Memory B cell (primary cell): Measurements from ENCODE around the gene EHMT1.
A peak's percentile ranks its signal among the peaks of the same experiment; 100 is the strongest.
"Not testable (repeated sequence)": the region's sequence is repeated elsewhere in the genome, so short reads cannot be mapped to it uniquely, and the experiment has no call there.

Experiments used
- ATAC-seq: fragments of 150-1000 bp; cut with Tn5 transposase; 2 replicates; pipeline ENCODE4 v1.10.0; 2021; ENCODE audit warnings: low read depth, mild to moderate bottlenecking, moderate library complexity
- DNase-seq, 2 donors: peaks; one replicate each; pipeline ENCODE4 v3.0.0; 2022; ENCODE audit warnings: low spot score in 2 of 2
- H3K27ac Mint-ChIP-seq: one replicate; pipeline ENCODE4 v1.8.0; 2022; ENCODE audit warnings: mild to moderate bottlenecking, moderate library complexity, mixed read lengths
- H3K27me3 Mint-ChIP-seq: one replicate; pipeline ENCODE4 v1.8.0; 2022; ENCODE audit warnings: mixed read lengths
- H3K36me3 Mint-ChIP-seq: one replicate; pipeline ENCODE4 v1.8.0; 2022; ENCODE audit warnings: mild to moderate bottlenecking, mixed read lengths
- H3K4me1 Mint-ChIP-seq: one replicate; pipeline ENCODE4 v1.8.0; 2022; ENCODE audit warnings: mixed read lengths
- H3K4me3 Mint-ChIP-seq: one replicate; pipeline ENCODE4 v1.8.0; 2022; ENCODE audit warnings: mild to moderate bottlenecking, moderate library complexity, mixed read lengths
- H3K9me3 Mint-ChIP-seq: one replicate; pipeline ENCODE4 v1.8.0; 2022; ENCODE audit warnings: mixed read lengths

Gene EHMT1

GRCh38 chr9:137804908-137805630 lies 186.3 kb downstream of the EHMT1 start:
- DNase-seq (no peak), ATAC-seq (no peak)
- Mint-ChIP-seq H3K27me3 (no peaks in the 10 kb centered on the region), H3K27ac (peak overlapping the region; percentile 20), H3K4me1 (peaks cover 10% of the 10 kb centered on the region), H3K9me3 (no peaks in the 10 kb centered on the region), H3K36me3 (peaks cover 19% of the 10 kb centered on the region), H3K4me3 (no peak overlapping the region)

GRCh38 chr9:137807721-137808703 lies 189.2 kb downstream of the EHMT1 start:
- no peaks in the 10 kb centered on the region for H3K9me3 Mint-ChIP-seq
- ATAC-seq (peak; percentile 33), DNase-seq (no peak)
- H3K4me3 Mint-ChIP-seq: no peak overlapping the region
- H3K27ac Mint-ChIP-seq: peak overlapping the region; percentile 53
- peaks cover 12% of the 10 kb centered on the region for H3K36me3 Mint-ChIP-seq
- no peaks in the 10 kb centered on the region for H3K27me3 Mint-ChIP-seq
- H3K4me1 Mint-ChIP-seq: peaks cover 10% of the 10 kb centered on the region

DNA sequence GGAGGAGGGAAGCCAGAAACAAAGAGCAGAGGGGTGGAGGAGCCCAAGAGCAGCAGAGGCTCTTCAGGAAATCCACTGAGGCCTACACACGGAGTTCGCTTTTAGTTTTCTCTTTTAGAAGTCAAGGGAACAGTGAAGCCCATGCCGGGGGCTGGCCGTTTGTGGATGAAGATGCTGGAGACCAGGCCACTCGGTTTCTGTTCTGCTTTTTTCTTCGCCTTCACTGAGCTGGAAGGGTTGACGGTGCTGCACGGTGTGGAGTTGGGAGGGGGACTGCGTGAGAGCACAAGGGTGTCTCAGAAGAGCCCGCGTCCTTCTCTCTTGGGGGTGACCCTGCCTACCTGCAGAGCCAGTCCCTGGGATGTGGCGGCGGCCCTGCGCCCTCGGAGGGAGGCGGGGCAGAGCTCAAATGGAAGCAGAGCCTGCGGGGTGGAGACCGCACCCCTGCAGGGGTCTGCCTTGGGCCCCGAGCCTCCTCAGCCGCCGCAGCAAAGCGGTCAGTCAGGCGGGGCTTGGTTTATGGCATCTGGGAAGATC lies 190.3 kb downstream of the EHMT1 start:
- Mint-ChIP-seq H3K27me3 (no peaks in the 10 kb centered on the region), H3K4me3 (no peak overlapping the region)
- DNase-seq: peak in 1 of 2 donors; percentile 33

GRCh38 chr9:137809726-137810450 lies 191.1 kb downstream of the EHMT1 start:
- H3K4me3 Mint-ChIP-seq, DNase-seq, ATAC-seq, H3K9me3 Mint-ChIP-seq, H3K27ac Mint-ChIP-seq, H3K27me3 Mint-ChIP-seq: not testable (repeated sequence)
- Mint-ChIP-seq H3K36me3 (peaks cover 16% of the 10 kb centered on the region), H3K4me1 (peaks cover 10% of the 10 kb centered on the region)

More for the DNA sequence above, 190.3 kb downstream of the EHMT1 start:
- no peaks in the 10 kb centered on the region for H3K9me3 Mint-ChIP-seq
- H3K4me1 Mint-ChIP-seq: peaks cover 10% of the 10 kb centered on the region
- peak overlapping the region; percentile 53 for H3K27ac Mint-ChIP-seq
- ATAC-seq: peak; percentile 96
- H3K36me3 Mint-ChIP-seq: peaks cover 10% of the 10 kb centered on the region

- H3K4me3 Mint-ChIP-seq: no peak overlapping the region
- H3K27ac Mint-ChIP-seq: no peak overlapping the region
- H3K36me3 Mint-ChIP-seq: peaks cover 24% of the 10 kb centered on the region
- H3K27me3 Mint-ChIP-seq: no peaks in the 10 kb centered on the region
- ATAC-seq (no peak), DNase-seq (no peak)
- H3K9me3 Mint-ChIP-seq: no peaks in the 10 kb centered on the region
- H3K4me1 Mint-ChIP-seq: peaks cover 11% of the 10 kb centered on the region
Observed at GRCh38 chr9:137811283-137811870, 192.6 kb downstream of the EHMT1 start.

DNA sequence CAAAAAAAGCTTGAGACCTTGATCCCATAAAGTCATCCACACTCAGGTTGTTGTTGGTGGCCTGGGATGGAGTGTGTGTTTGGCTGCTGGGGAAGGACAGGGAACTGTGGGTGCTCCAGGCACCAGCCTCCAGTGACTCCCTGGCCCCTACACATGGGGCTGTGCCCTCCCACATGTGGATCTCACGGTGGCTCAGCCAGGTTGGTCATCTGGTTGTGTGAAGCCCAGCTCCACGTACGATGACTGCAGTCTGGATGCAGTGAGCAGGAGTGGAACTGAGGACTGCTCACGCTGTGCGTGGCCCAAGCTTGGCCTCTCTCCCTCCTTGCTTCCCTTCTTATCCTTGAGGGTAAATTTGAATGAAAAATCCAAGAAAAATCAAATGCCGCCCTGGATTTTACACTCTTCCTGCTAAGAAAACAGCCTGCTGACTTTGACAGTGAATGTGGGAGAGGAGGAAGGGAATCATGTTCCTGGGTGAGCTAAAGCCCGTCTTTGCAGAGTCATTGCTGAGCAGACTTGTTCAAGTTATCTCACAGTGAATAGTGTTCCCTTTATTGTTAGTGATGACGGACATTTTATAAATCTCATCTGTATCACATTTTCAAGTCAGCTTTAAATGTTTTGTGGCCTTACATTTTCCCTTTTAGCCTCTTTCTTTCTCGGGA lies 193.7 kb downstream of the EHMT1 start:
- no peak for ATAC-seq

DNA sequence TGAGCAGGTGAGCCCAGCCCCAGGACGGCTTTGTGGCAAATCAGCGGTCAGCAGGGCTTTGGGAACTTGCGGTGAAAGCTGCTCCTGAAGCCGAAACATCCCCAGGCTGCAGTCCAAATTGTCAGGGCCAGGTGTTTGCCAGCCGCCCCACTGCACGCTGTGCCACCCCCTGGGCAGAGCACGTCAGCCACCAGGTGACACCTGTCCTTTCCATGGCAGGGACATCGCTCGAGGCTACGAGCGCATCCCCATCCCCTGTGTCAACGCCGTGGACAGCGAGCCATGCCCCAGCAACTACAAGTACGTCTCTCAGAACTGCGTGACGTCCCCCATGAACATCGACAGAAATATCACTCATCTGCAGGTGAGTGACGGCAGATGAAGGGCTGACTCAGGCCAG lies 194.4 kb downstream of the EHMT1 start:
- H3K9me3 Mint-ChIP-seq: no peaks in the 10 kb centered on the region
- H3K4me1 Mint-ChIP-seq: peaks cover 10% of the 10 kb centered on the region
- ATAC-seq (no peak), DNase-seq (no peak)
- no peak overlapping the region for H3K27ac Mint-ChIP-seq
- peaks cover 32% of the 10 kb centered on the region for H3K36me3 Mint-ChIP-seq
- no peaks in the 10 kb centered on the region for H3K27me3 Mint-ChIP-seq
- no peak overlapping the region for H3K4me3 Mint-ChIP-seq

More for the DNA sequence above, 193.7 kb downstream of the EHMT1 start:
- Mint-ChIP-seq H3K36me3 (peaks cover 26% of the 10 kb centered on the region), H3K4me1 (peaks cover 12% of the 10 kb centered on the region), H3K9me3 (no peaks in the 10 kb centered on the region), H3K4me3 (no peak overlapping the region), H3K27me3 (no peaks in the 10 kb centered on the region), H3K27ac (no peak overlapping the region)
- DNase-seq: no peak

- no peak overlapping the region for H3K27ac Mint-ChIP-seq
- H3K9me3 Mint-ChIP-seq: no peaks in the 10 kb centered on the region
- ATAC-seq (no peak), DNase-seq (no peak)
- peaks cover 35% of the 10 kb centered on the region for H3K36me3 Mint-ChIP-seq
- no peak overlapping the region for H3K4me3 Mint-ChIP-seq
- H3K27me3 Mint-ChIP-seq: no peaks in the 10 kb centered on the region
- peaks cover 8% of the 10 kb centered on the region for H3K4me1 Mint-ChIP-seq
Observed at GRCh38 chr9:137813651-137814415, 195.0 kb downstream of the EHMT1 start.

- Mint-ChIP-seq H3K36me3 (peaks cover 31% of the 10 kb centered on the region), H3K27me3 (no peaks in the 10 kb centered on the region), H3K4me1 (peaks cover 4% of the 10 kb centered on the region), H3K27ac (no peak overlapping the region), H3K4me3 (no peak overlapping the region), H3K9me3 (no peaks in the 10 kb centered on the region)
- ATAC-seq (no peak), DNase-seq (no peak)
Observed at GRCh38 chr9:137814436-137814835, 195.6 kb downstream of the EHMT1 start.

DNA sequence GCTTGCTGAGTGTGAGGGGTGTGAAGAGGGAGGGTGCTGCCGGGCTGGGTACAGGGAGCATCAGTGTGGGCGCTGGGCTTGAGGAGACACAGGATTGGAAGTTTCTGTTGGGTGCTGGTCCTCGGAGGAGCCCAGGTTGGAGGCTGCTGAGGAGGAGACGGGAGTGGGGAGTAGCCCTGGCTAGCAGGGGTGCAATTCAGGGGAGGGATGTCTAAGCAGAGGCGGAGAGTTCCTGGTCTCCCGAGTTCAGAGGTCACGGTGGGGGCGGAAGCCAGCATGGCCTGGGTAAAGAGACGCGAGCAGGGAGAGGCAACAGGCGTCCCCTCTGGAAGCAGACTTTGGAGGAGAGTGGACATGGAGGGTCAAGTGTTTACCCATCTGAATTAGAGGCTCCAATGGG lies 196.0 kb downstream of the EHMT1 start:
- Mint-ChIP-seq H3K9me3 (no peaks in the 10 kb centered on the region), H3K36me3 (peaks cover 31% of the 10 kb centered on the region), H3K4me3 (no peak overlapping the region), H3K27ac (peak overlapping the region; percentile 24), H3K4me1 (peaks cover 4% of the 10 kb centered on the region), H3K27me3 (no peaks in the 10 kb centered on the region)
- ATAC-seq (no peak), DNase-seq (no peak)

- Mint-ChIP-seq H3K36me3 (peaks cover 32% of the 10 kb centered on the region), H3K9me3 (no peaks in the 10 kb centered on the region), H3K4me3 (no peak overlapping the region), H3K4me1 (peaks cover 4% of the 10 kb centered on the region), H3K27me3 (no peaks in the 10 kb centered on the region), H3K27ac (peak overlapping the region; percentile 55)
- ATAC-seq: no peak
- no peak for DNase-seq
Observed at GRCh38 chr9:137815256-137816255, 196.8 kb downstream of the EHMT1 start.
